Neuronal stem cell (in vitro differentiated cells): ENCODE results near the gene SRM.
"Not testable (repeated sequence)": the region's sequence is repeated elsewhere in the genome, so short reads cannot be mapped to it uniquely, and the experiment has no call there.

Experiments used
- DNase-seq: peaks from one replicate; pipeline ENCODE4 v3.0.0-alpha.2; 2013; ENCODE audit warnings: low spot score
- H2AFZ ChIP-seq: one replicate; pipeline ENCODE4 v1.6.1; 2013; ENCODE audit warnings: mild to moderate bottlenecking, low read length, inconsistent platforms
- H2AK5ac ChIP-seq: 2 replicates; pipeline ENCODE4 v1.6.1; 2013; ENCODE audit warnings: low read depth, mild to moderate bottlenecking, inconsistent platforms, low read length, moderate library complexity, mixed read lengths
- H2BK120ac ChIP-seq: 2 replicates; pipeline ENCODE4 v1.6.1; 2013; ENCODE audit warnings: low read depth, mild to moderate bottlenecking, inconsistent platforms, low read length, moderate library complexity, mixed read lengths
- H2BK12ac ChIP-seq: one replicate; pipeline ENCODE4 v1.6.1; 2013; ENCODE audit warnings: low read length, inconsistent platforms
- H2BK15ac ChIP-seq: 2 replicates; pipeline ENCODE4 v1.6.1; 2013; ENCODE audit warnings: mild to moderate bottlenecking, low read length, inconsistent platforms, mixed read lengths
- H2BK5ac ChIP-seq: one replicate; pipeline ENCODE4 v1.6.1; 2013; ENCODE audit warnings: inconsistent platforms, mild to moderate bottlenecking, low read length, moderate library complexity
- H3K14ac ChIP-seq: one replicate; pipeline ENCODE4 v1.6.1; 2013; ENCODE audit warnings: low read length, inconsistent platforms
- H3K18ac ChIP-seq: 2 replicates; pipeline ENCODE4 v1.6.1; 2013; ENCODE audit warnings: low read length, inconsistent platforms
- H3K23ac ChIP-seq: 2 replicates; pipeline ENCODE4 v1.6.1; 2013; ENCODE audit warnings: low read depth, mild to moderate bottlenecking, mixed read lengths, low read length, inconsistent platforms; ENCODE audit not compliant: poor library complexity
- H3K27ac ChIP-seq: replicated peaks from 3 replicates; pipeline ENCODE4 v1.5.1; 2013; ENCODE audit warnings: low read length, inconsistent platforms
- H3K27me3 ChIP-seq, 3 experiments: 2 replicates each; pipeline ENCODE4 v1.6.1; 2013; ENCODE audit warnings: low read length in 3 of 3, mild to moderate bottlenecking in 2 of 3, inconsistent platforms in 1 of 3, low read depth in 1 of 3, mixed read lengths in 1 of 3, moderate library complexity in 1 of 3; ENCODE audit not compliant: control insufficient read depth in 3 of 3, insufficient read depth in 3 of 3
- H3K36me3 ChIP-seq, 2 donors: replicated peaks in 1 of 2; 2 replicates each; pipeline ENCODE4 v1.6.1; 2013; ENCODE audit warnings: low read length in 2 of 2; ENCODE audit not compliant: control insufficient read depth in 2 of 2, insufficient read depth in 2 of 2
- H3K4ac ChIP-seq: 2 replicates; pipeline ENCODE4 v1.6.1; 2013; ENCODE audit warnings: inconsistent platforms, mild to moderate bottlenecking, low read length, moderate library complexity
- H3K4me1 ChIP-seq, 2 donors: 1 replicate in 1 of 2; 2 replicates in 1 of 2; pipeline ENCODE4 v1.6.1; 2013; ENCODE audit warnings: low read length in 2 of 2, low read depth in 1 of 2; ENCODE audit not compliant: control insufficient read depth in 2 of 2, insufficient read depth in 1 of 2
- H3K4me2 ChIP-seq: one replicate; pipeline ENCODE4 v1.6.1; 2013; ENCODE audit warnings: mild to moderate bottlenecking, low read length, inconsistent platforms; ENCODE audit not compliant: insufficient read depth, poor library complexity, severe bottlenecking
- H3K4me3 ChIP-seq, 2 donors: 2 replicates each; pipeline ENCODE4 v1.5.1; 2013; ENCODE audit warnings: low read length in 2 of 2, mild to moderate bottlenecking in 2 of 2, inconsistent platforms in 1 of 2, moderate library complexity in 1 of 2
- H3K79me1 ChIP-seq: one replicate; pipeline ENCODE4 v1.6.1; 2013; ENCODE audit warnings: low read depth, mild to moderate bottlenecking, inconsistent platforms, low read length, moderate library complexity
- H3K9ac ChIP-seq: one replicate; pipeline ENCODE4 v1.6.1; 2013; ENCODE audit warnings: mild to moderate bottlenecking, low read depth, low read length, inconsistent platforms; ENCODE audit not compliant: poor library complexity
- H3K9me3 ChIP-seq, 2 donors: replicated peaks in 1 of 2; 2 replicates each; pipeline versions ENCODE3 to v1.6.1; 2013; ENCODE audit warnings: low read length in 2 of 2, mild to moderate bottlenecking in 2 of 2, inconsistent platforms in 1 of 2, low read depth in 1 of 2, mixed read lengths in 1 of 2, moderate library complexity in 1 of 2; ENCODE audit not compliant: control insufficient read depth in 2 of 2, insufficient read depth in 1 of 2
- H4K8ac ChIP-seq: one replicate; pipeline ENCODE4 v1.6.1; 2013; ENCODE audit warnings: low read depth, mild to moderate bottlenecking, inconsistent platforms, low read length, moderate library complexity
- H4K91ac ChIP-seq: one replicate; pipeline ENCODE4 v1.6.1; 2013; ENCODE audit warnings: low read length, low read depth, mild to moderate bottlenecking, inconsistent platforms; ENCODE audit not compliant: poor library complexity
- WGBS, 2 donors: extraction: QIAGEN DNeasy Blood & Tissue Kit; methylation state at CpG; one replicate each; pipeline ENCODE4 v1.1.7; 2013; ENCODE audit warnings: missing lambda C conversion rate in 2 of 2, mixed read lengths in 1 of 2; ENCODE audit not compliant: insufficient read length in 2 of 2, insufficient replicate concordance in 1 of 2; ENCODE audit errors: extremely low coverage in 2 of 2; 5-methylcytosine and 5-hydroxymethylcytosine counted together

The SRM gene

DNA sequence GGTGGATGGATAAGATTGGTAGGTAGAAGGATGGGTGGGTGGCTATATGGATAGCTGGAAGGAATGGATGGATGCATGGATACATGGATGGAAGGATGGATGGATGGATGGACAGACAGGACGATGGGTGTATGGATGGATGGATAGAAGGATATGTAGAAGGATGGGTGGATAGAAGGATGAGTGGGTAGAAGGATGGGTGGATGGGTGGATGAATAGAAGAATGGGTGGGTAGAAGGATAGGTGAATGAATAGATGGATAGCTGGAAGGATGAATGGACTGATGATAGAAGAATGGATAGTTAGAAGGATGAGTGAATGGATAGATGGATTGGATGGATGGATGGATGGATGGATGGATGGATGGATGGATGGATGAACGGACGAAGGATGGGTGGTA, 17.8 kb downstream of the SRM start:
- Histone ChIP-seq H2BK5ac (no peak overlapping the region), H3K4ac (no peak overlapping the region), H2AFZ (no peak overlapping the region), H2BK12ac (no peak overlapping the region), H2AK5ac (no peak overlapping the region), H3K4me2 (no peak overlapping the region), H3K27ac (no peak overlapping the region), H3K9me3 (no peaks in the 10 kb centered on the region), H2BK120ac (no peak overlapping the region), H3K4me3 (no peak overlapping the region), H3K36me3 (no peaks in the 10 kb centered on the region), H3K79me1 (no peaks in the 10 kb centered on the region), H3K23ac (no peak overlapping the region), H3K18ac (no peak overlapping the region), H4K8ac (no peak overlapping the region), H3K14ac (no peak overlapping the region), H3K27me3 (peaks cover 0 to 5% (median 2%) of the 10 kb centered on the region in 3 experiments), H3K4me1 (peaks cover 3 to 4% of the 10 kb centered on the region in 2 donors), H3K9ac (no peak overlapping the region), H4K91ac (no peak overlapping the region), H2BK15ac (no peak overlapping the region)
- 100% methylated on average over 1 of the region's 3 CpGs; no CpG with 5 or more reads in 1 of the 2 donors for WGBS, 2 donors
- DNase-seq, result no peak

GRCh38 chr1:11041048-11041447, 18.8 kb downstream of the SRM start:
- Histone ChIP-seq H3K9me3 (no peaks in the 10 kb centered on the region), H3K27ac (no peak overlapping the region), H3K36me3 (no peaks in the 10 kb centered on the region), H3K79me1 (no peaks in the 10 kb centered on the region), H3K18ac (no peak overlapping the region), H3K23ac (no peak overlapping the region), H2BK120ac (no peak overlapping the region), H2AFZ (no peak overlapping the region), H3K4ac (no peak overlapping the region), H2BK5ac (no peak overlapping the region), H3K4me2 (no peak overlapping the region), H3K14ac (no peak overlapping the region), H3K4me3 (no peak overlapping the region), H4K8ac (no peak overlapping the region), H3K9ac (no peak overlapping the region), H3K4me1 (peaks cover 3 to 4% of the 10 kb centered on the region in 2 donors), H3K27me3 (peaks cover 0 to 5% (median 2%) of the 10 kb centered on the region in 3 experiments), H2BK12ac (no peak overlapping the region), H4K91ac (no peak overlapping the region), H2AK5ac (no peak overlapping the region), H2BK15ac (no peak overlapping the region)
- no peak for DNase-seq

DNA sequence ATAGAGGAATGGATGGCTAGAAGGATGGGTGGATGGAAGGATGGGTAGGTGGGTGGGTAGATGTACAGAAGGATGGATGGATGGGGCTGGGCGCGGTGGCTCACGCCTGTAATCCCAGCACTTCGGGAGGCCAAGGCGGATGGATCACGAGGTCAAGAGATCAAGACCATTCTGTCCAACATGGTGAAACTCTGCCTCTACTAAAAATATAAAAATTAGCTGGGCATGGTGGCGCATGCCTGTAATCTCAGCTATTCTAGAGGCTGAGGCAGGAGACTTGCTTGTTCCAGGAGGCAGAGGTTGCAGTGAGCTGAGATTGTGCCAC, 19.8 kb downstream of the SRM start:
- H3K4ac ChIP-seq, H4K91ac ChIP-seq, H2BK120ac ChIP-seq, H2BK15ac ChIP-seq, H3K4me2 ChIP-seq, H3K23ac ChIP-seq, H3K9ac ChIP-seq, H3K36me3 ChIP-seq, H3K27ac ChIP-seq, DNase-seq, H3K4me1 ChIP-seq, H3K4me3 ChIP-seq, H3K9me3 ChIP-seq, H3K14ac ChIP-seq, H3K18ac ChIP-seq, H4K8ac ChIP-seq, H2BK5ac ChIP-seq, H2AK5ac ChIP-seq, H3K79me1 ChIP-seq, H2AFZ ChIP-seq, H2BK12ac ChIP-seq, H3K27me3 ChIP-seq: not testable (repeated sequence)
- no CpG with 5 or more reads among the region's 7 CpGs for WGBS, 2 donors

- H3K4me1 ChIP-seq, result no peaks in the 10 kb centered on the region
- no peak overlapping the region for H3K18ac ChIP-seq
- H3K36me3 ChIP-seq, result no peaks in the 10 kb centered on the region
- H2AK5ac ChIP-seq, result no peak overlapping the region
- H2BK15ac ChIP-seq, result no peak overlapping the region
- H3K4me3 ChIP-seq, result no peak overlapping the region
- no peaks in the 10 kb centered on the region for H3K9me3 ChIP-seq
- H2BK120ac ChIP-seq, result no peak overlapping the region
- H3K9ac ChIP-seq, result no peak overlapping the region
- no peak overlapping the region for H2BK5ac ChIP-seq
- H3K27me3 ChIP-seq, result peaks cover 0 to 5% (median 2%) of the 10 kb centered on the region in 3 experiments
- WGBS, 2 donors, result 100% methylated on average over 1 of the region's 2 CpGs; no CpG with 5 or more reads in 1 of the 2 donors
- H3K4me2 ChIP-seq, result no peak overlapping the region
- H4K8ac ChIP-seq, result no peak overlapping the region
- H4K91ac ChIP-seq, result no peak overlapping the region
- H2AFZ ChIP-seq, result no peak overlapping the region
- no peak overlapping the region for H2BK12ac ChIP-seq
- no peak overlapping the region for H3K4ac ChIP-seq
- DNase-seq, result no peak
- no peak overlapping the region for H3K27ac ChIP-seq
- H3K14ac ChIP-seq, result no peak overlapping the region
- H3K23ac ChIP-seq, result no peak overlapping the region
- H3K79me1 ChIP-seq, result no peaks in the 10 kb centered on the region
These were observed 20.3 kb downstream of the SRM start for GRCh38 chr1:11039351-11040104.
